H1 (cell line): Measurements from ENCODE around the gene ZNF277. TPM values are rescaled to one million over a fixed set of nuclear protein-coding genes. Genes with fewer than 3 reads are reported as not detected.

Experiments
- CTCF ChIA-PET: fragments of 300-600 bp; sonication (Branson Sonifier 250); formaldehyde crosslinking; loops from one replicate; lab custom pipeline; 2021; ENCODE audit not compliant: partially characterized antibody; lab: Charles Lee
- POLR2A ChIA-PET: fragments of 300-600 bp; sonication (Branson Sonifier 250); formaldehyde crosslinking; loops from one replicate; lab custom pipeline; 2021; ENCODE audit warnings: inconsistent platforms; ENCODE audit not compliant: partially characterized antibody; lab: Charles Lee
- DNase-seq, 2 experiments: peaks; one replicate each; pipeline versions ENCODE4 v3.0.0 to v3.0.0-alpha.2; 2010 to 2022; ENCODE audit warnings: low spot score in 2 of 2, low read depth in 1 of 2, mixed read lengths in 1 of 2
- FAIRE-seq: peaks from 2 replicates; lab custom pipeline; 2011; peaks lifted over from hg19 to GRCh38; lab: Jason Lieb, UNC
- H2AFZ ChIP-seq: 2 replicates; pipeline ENCODE4 v1.8.1; 2012; ENCODE audit warnings: low read length, inconsistent platforms
- H2AK5ac ChIP-seq: 2 replicates; pipeline ENCODE4 v1.6.1; 2013; ENCODE audit warnings: low read depth, low read length
- H2BK120ac ChIP-seq: replicated peaks from 2 replicates; pipeline ENCODE3; 2013; ENCODE audit warnings: low read depth, low read length, inconsistent platforms
- H2BK12ac ChIP-seq: 2 replicates; pipeline ENCODE4 v1.6.1; 2013; ENCODE audit warnings: low read depth, low read length
- H2BK15ac ChIP-seq: 2 replicates; pipeline ENCODE4 v1.6.1; 2013; ENCODE audit warnings: low read length
- H2BK20ac ChIP-seq: 2 replicates; pipeline ENCODE4 v1.6.1; 2013; ENCODE audit warnings: low read length
- H2BK5ac ChIP-seq: 2 replicates; pipeline ENCODE4 v1.6.1; 2013; ENCODE audit warnings: low read depth, low read length
- H3K14ac ChIP-seq: 2 replicates; pipeline ENCODE4 v1.6.1; 2013; ENCODE audit warnings: inconsistent platforms; ENCODE audit not compliant: insufficient read length
- H3K18ac ChIP-seq: 2 replicates; pipeline ENCODE4 v1.6.1; 2013; ENCODE audit warnings: low read length; ENCODE audit errors: extremely low read depth
- H3K23ac ChIP-seq: 2 replicates; pipeline ENCODE4 v1.6.1; 2013; ENCODE audit warnings: inconsistent platforms; ENCODE audit not compliant: insufficient read length
- H3K23me2 ChIP-seq: 2 replicates; pipeline ENCODE4 v1.6.1; 2013; ENCODE audit warnings: low read depth, low read length
- H3K27ac ChIP-seq: 2 replicates; pipeline ENCODE4 v1.6.1; 2011; ENCODE audit warnings: low read depth, low read length, inconsistent platforms
- H3K27me3 ChIP-seq, 4 experiments: replicated peaks in 1 of 4; 1 replicate in 1 of 4; 2 replicates in 3 of 4; pipeline versions ENCODE4 v1.6.1 to v1.8.1; 2011 to 2013; ENCODE audit warnings: low read length in 3 of 4, mild to moderate bottlenecking in 3 of 4, inconsistent platforms in 2 of 4, mixed read lengths in 2 of 4, moderate library complexity in 1 of 4; ENCODE audit not compliant: control insufficient read depth in 3 of 4, insufficient read depth in 3 of 4; ENCODE audit errors: extremely low read depth in 1 of 4
- H3K36me3 ChIP-seq, 4 experiments: 2 replicates each; pipeline versions ENCODE4 v1.6.1 to v1.8.1; 2011 to 2013; ENCODE audit warnings: mild to moderate bottlenecking in 4 of 4, low read length in 3 of 4, moderate library complexity in 2 of 4, control low read depth in 1 of 4, inconsistent platforms in 1 of 4; ENCODE audit not compliant: insufficient read depth in 4 of 4, control insufficient read depth in 2 of 4
- H3K4ac ChIP-seq: replicated peaks from 2 replicates; pipeline ENCODE3; 2013; ENCODE audit warnings: low read length, low read depth, mixed read lengths, inconsistent platforms; ENCODE audit not compliant: insufficient read length
- H3K4me1 ChIP-seq, 4 experiments: replicated peaks in 1 of 4; 1 replicate in 1 of 4; 2 replicates in 3 of 4; pipeline versions ENCODE4 v1.6.1 to v1.8.1; 2011 to 2013; ENCODE audit warnings: low read length in 3 of 4, inconsistent platforms in 2 of 4, mixed read lengths in 1 of 4; ENCODE audit not compliant: insufficient read depth in 4 of 4, control insufficient read depth in 3 of 4
- H3K4me2 ChIP-seq, 2 experiments: 2 replicates each; pipeline versions ENCODE4 v1.6.1 to v1.8.1; 2011 to 2013; ENCODE audit warnings: low read depth in 2 of 2, low read length in 2 of 2, control low read depth in 1 of 2, inconsistent platforms in 1 of 2, mild to moderate bottlenecking in 1 of 2; ENCODE audit not compliant: insufficient read depth in 1 of 2
- H3K4me3 ChIP-seq, 4 experiments: fragments of 200-600, 300-600 bp in 1 of 4; sonication (generic), shearing (Covaris generic), sonication (Bioruptor Twin) in 1 of 4; 2 replicates each; pipeline versions ENCODE4 v1.5.1 to v1.8.1; 2011 to 2016; ENCODE audit warnings: low read length in 4 of 4, low read depth in 3 of 4, control low read depth in 2 of 4, inconsistent platforms in 2 of 4, mild to moderate bottlenecking in 2 of 4, mixed read lengths in 1 of 4, moderate library complexity in 1 of 4; ENCODE audit not compliant: insufficient read depth in 2 of 4; ENCODE audit errors: extremely low read depth in 1 of 4
- H3K56ac ChIP-seq: replicated peaks from 2 replicates; pipeline ENCODE3; 2013; ENCODE audit warnings: low read depth, mild to moderate bottlenecking, mixed read lengths, low read length, inconsistent platforms; ENCODE audit not compliant: insufficient read length
- H3K79me1 ChIP-seq: 2 replicates; pipeline ENCODE4 v1.6.1; 2013; ENCODE audit warnings: low read depth, low read length, control low read depth
- H3K79me2 ChIP-seq, 2 experiments: 2 replicates each; pipeline versions ENCODE4 v1.6.1 to v1.8.1; 2012 to 2013; ENCODE audit warnings: low read length in 2 of 2, mild to moderate bottlenecking in 2 of 2, inconsistent platforms in 1 of 2; ENCODE audit not compliant: insufficient read depth in 2 of 2, control insufficient read depth in 1 of 2
- H3K9ac ChIP-seq, 4 experiments: replicated peaks in 1 of 4; 1 replicate in 1 of 4; 2 replicates in 3 of 4; pipeline versions ENCODE4 v1.6.1 to v1.8.1; 2011 to 2013; ENCODE audit warnings: low read depth in 3 of 4, low read length in 3 of 4, control low read depth in 2 of 4, mild to moderate bottlenecking in 2 of 4, moderate library complexity in 2 of 4, inconsistent platforms in 1 of 4; ENCODE audit errors: extremely low read depth in 1 of 4
- H3K9me3 ChIP-seq, 2 experiments: 2 replicates each; pipeline versions ENCODE4 v1.6.1 to v1.8.1; 2012 to 2013; ENCODE audit warnings: mild to moderate bottlenecking in 2 of 2, moderate library complexity in 2 of 2, control low read depth in 1 of 2, inconsistent platforms in 1 of 2, low read depth in 1 of 2, low read length in 1 of 2, mixed read lengths in 1 of 2; ENCODE audit not compliant: insufficient read depth in 2 of 2
- H4K20me1 ChIP-seq, 2 experiments: replicated peaks in 1 of 2; 2 replicates each; pipeline versions ENCODE3 to v1.8.1; 2011 to 2013; ENCODE audit warnings: inconsistent platforms in 2 of 2, low read length in 2 of 2, mild to moderate bottlenecking in 1 of 2; ENCODE audit not compliant: insufficient read depth in 2 of 2, control insufficient read depth in 1 of 2
- H4K5ac ChIP-seq: 2 replicates; pipeline ENCODE4 v1.6.1; 2013; ENCODE audit warnings: low read length, low read depth, mixed read lengths, inconsistent platforms; ENCODE audit not compliant: insufficient read length
- H4K8ac ChIP-seq: 2 replicates; pipeline ENCODE4 v1.8.0; 2013; ENCODE audit warnings: mild to moderate bottlenecking, moderate library complexity, low read length, inconsistent platforms; ENCODE audit not compliant: insufficient read depth; ENCODE audit errors: extremely low read depth
- H4K91ac ChIP-seq: replicated peaks from 2 replicates; pipeline ENCODE3; 2013; ENCODE audit warnings: low read length, mixed read lengths, inconsistent platforms; ENCODE audit not compliant: insufficient read length
- ASH2L ChIP-seq: fragments of 200-600, 300-600 bp; sonication (generic); IDR thresholded peaks from one replicate; pipeline ENCODE4 v1.7.1; 2017; ENCODE audit warnings: low read length
- CTBP2 ChIP-seq: IDR thresholded peaks from 2 replicates; pipeline ENCODE4 v1.7.0; 2011; ENCODE audit warnings: borderline replicate concordance, mild to moderate bottlenecking, moderate library complexity, mixed read lengths, low read length; ENCODE audit not compliant: insufficient read depth, insufficient read length
- EGR1 ChIP-seq: IDR thresholded peaks from 2 replicates; pipeline ENCODE4 v1.6.1; 2011; ENCODE audit warnings: low read depth, low read length, borderline replicate concordance
- EP300 ChIP-seq, 2 experiments: IDR thresholded peaks; 1 replicate in 1 of 2; 2 replicates in 1 of 2; pipeline ENCODE4 v1.6.1; 2011 to 2012; ENCODE audit warnings: low read depth in 2 of 2, low read length in 2 of 2, mild to moderate bottlenecking in 2 of 2, borderline replicate concordance in 1 of 2, inconsistent platforms in 1 of 2, moderate library complexity in 1 of 2
- GABPA ChIP-seq: IDR thresholded peaks from 2 replicates; pipeline ENCODE4 v1.6.1; 2011; ENCODE audit warnings: mild to moderate bottlenecking, low read length, moderate library complexity, borderline replicate concordance; ENCODE audit not compliant: insufficient read depth
- GTF2F1 ChIP-seq: IDR thresholded peaks from 2 replicates; pipeline ENCODE4 v1.6.1; 2012; ENCODE audit warnings: low read depth, low read length, improper control_type of control experiment, borderline replicate concordance
- KDM4A ChIP-seq: IDR thresholded peaks from one replicate; pipeline ENCODE4 v1.7.1; 2012; ENCODE audit warnings: low read depth, mild to moderate bottlenecking, moderate library complexity, low read length, inconsistent platforms; ENCODE audit not compliant: severe bottlenecking
- KDM5A ChIP-seq: fragments of 200-600 bp; IDR thresholded peaks from 2 replicates; pipeline ENCODE4 v1.7.1; 2012; ENCODE audit warnings: mild to moderate bottlenecking, low read length, inconsistent platforms, mixed read lengths
- PHF8 ChIP-seq: fragments of 200-600 bp; sonication (generic); conservative IDR thresholded peaks from 2 replicates; pipeline ENCODE4 v1.7.1; 2012; ENCODE audit warnings: low read depth, mild to moderate bottlenecking, inconsistent platforms, low read length, moderate library complexity
- POU5F1 ChIP-seq: IDR thresholded peaks from 2 replicates; pipeline ENCODE4 v1.6.1; 2011; ENCODE audit warnings: low read depth, mild to moderate bottlenecking, low read length, moderate library complexity
- SIX5 ChIP-seq: IDR thresholded peaks from 2 replicates; pipeline ENCODE4 v1.6.1; 2011; ENCODE audit warnings: mild to moderate bottlenecking, low read depth, low read length
- SP1 ChIP-seq: IDR thresholded peaks from 2 replicates; pipeline ENCODE4 v1.6.1; 2011; ENCODE audit warnings: low read depth, low read length
- SP2 ChIP-seq: IDR thresholded peaks from 2 replicates; pipeline ENCODE4 v1.6.1; 2012; ENCODE audit warnings: mild to moderate bottlenecking, low read length, inconsistent platforms
- SRF ChIP-seq: IDR thresholded peaks from 2 replicates; pipeline ENCODE4 v1.6.1; 2011; ENCODE audit warnings: mild to moderate bottlenecking, low read depth, low read length, moderate library complexity
- TEAD4 ChIP-seq: IDR thresholded peaks from 2 replicates; pipeline ENCODE4 v1.6.1; 2012; ENCODE audit warnings: low read depth, low read length, inconsistent platforms, mixed read lengths
- WGBS, 2 experiments: shearing (Covaris generic) in 1 of 2; methylation state at CpG; one replicate each; pipeline versions ENCODE4 v1.1.6 to v1.1.7; 2013 to 2015; ENCODE audit warnings: low lambda C conversion rate in 2 of 2, mixed read lengths in 2 of 2, inconsistent platforms in 1 of 2, low coverage in 1 of 2, missing lambda C conversion rate in 1 of 2; ENCODE audit not compliant: insufficient replicate concordance in 2 of 2, insufficient coverage in 1 of 2, insufficient read length in 1 of 2; ENCODE audit errors: extremely low coverage in 1 of 2, missing lambda C conversion rate in 1 of 2; 5-methylcytosine and 5-hydroxymethylcytosine counted together
- polyA plus RNA-seq, 7 experiments: library from polyadenylated mRNA; depleted of rRNA in 3 of 7; stranded (reverse) in 5 of 7; unstranded in 2 of 7; fragments of >200 nt in 5 of 7; fragments of 200-250 nt in 2 of 7; gene quantifications; 1 replicate in 5 of 7; 2 replicates in 1 of 7; 4 replicates in 1 of 7; pipeline versions ENCODE4 v1.2.1 to v1.2.3, GENCODE V29; 2011 to 2013; ENCODE audit warnings: missing spikeins in 2 of 7, mixed read lengths in 2 of 7
- total RNA-seq: library from RNA; stranded (reverse); fragmentation: NEBNext Ultra II Directional; extraction: Animal tissue kit (Norgen Biotek cat#: 25700); gene quantifications from 2 replicates; pipeline ENCODE4 v1.2.1, GENCODE V29; 2021

Gene ZNF277
- total and polyA plus RNA-seq, 2 of the 8 experiments (the other 6 are each of a cell fraction or from before 2014, with no cell fraction given), result 5.1 to 21.7 TPM

DNA sequence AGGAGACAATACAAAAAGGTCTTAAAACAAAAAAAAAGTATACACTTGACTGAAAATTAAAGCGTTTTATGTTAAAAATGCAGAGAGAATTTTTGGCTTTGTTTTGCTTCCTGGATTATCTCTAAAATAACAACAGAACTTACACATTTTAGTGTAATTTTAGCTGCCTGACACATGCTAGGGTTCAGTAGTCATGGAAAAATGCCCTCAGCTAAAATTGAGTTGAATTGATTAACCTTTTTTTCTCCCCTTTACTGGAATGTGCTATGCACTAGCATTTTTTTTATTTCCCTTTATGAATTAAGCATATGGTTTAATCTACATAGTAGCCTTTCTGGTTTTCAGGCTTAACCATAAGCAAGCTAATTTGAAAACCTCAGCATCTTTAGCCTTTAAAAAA is 89.9 kb downstream of the ZNF277 start:
- H3K4me2 ChIP-seq, result no peak overlapping the region
- no peak overlapping the region for H3K9ac ChIP-seq
- H2AFZ ChIP-seq, result no peak overlapping the region
- H3K27ac ChIP-seq, result no peak overlapping the region
- H3K56ac ChIP-seq, result no peak overlapping the region
- H3K23ac ChIP-seq, result no peak overlapping the region
- peaks cover 0 to 2% (median 2%) of the 10 kb centered on the region in 4 experiments; a peak in 2 of 8 replicates for H3K36me3 ChIP-seq
- H3K9me3 ChIP-seq, result no peaks in the 10 kb centered on the region
- no peak overlapping the region for H4K5ac ChIP-seq
- H2AK5ac ChIP-seq, result no peak overlapping the region
- H2BK12ac ChIP-seq, result no peak overlapping the region
- H2BK20ac ChIP-seq, result no peak overlapping the region
- no peaks in the 10 kb centered on the region for H3K79me2 ChIP-seq
- no peak overlapping the region for H3K14ac ChIP-seq
- no peak overlapping the region for H2BK120ac ChIP-seq
- H4K91ac ChIP-seq, result no peak overlapping the region
- no peaks in the 10 kb centered on the region for H3K23me2 ChIP-seq
- H2BK5ac ChIP-seq, result no peak overlapping the region
- H3K27me3 ChIP-seq, result no peaks in the 10 kb centered on the region
- H3K79me1 ChIP-seq, result no peaks in the 10 kb centered on the region
- H4K20me1 ChIP-seq, result no peaks in the 10 kb centered on the region
- ChIA-PET CTCF (no interaction called here), POLR2A (no interaction called here)
- no peak for FAIRE-seq
- no peak for DNase-seq
- no peak overlapping the region for H3K18ac ChIP-seq
- H3K4ac ChIP-seq, result no peak overlapping the region
- H3K4me1 ChIP-seq, result no peaks in the 10 kb centered on the region
- no peak overlapping the region for H4K8ac ChIP-seq
- 82% methylated on average over 1 of the region's 1 CpG; no CpG with 5 or more reads in 1 of the 2 experiments for WGBS, 2 experiments
- no peak overlapping the region for H3K4me3 ChIP-seq
- no peak overlapping the region for H2BK15ac ChIP-seq
- no peak for TF ChIP-seq EP300 (IDR thresholded peaks at IDR 0.05; ENCODE audit: borderline replicate concordance in 1 of 2, low read depth in 2 of 2, low read length in 2 of 2)
- TF ChIP-seq ASH2L, result no peak
- no peak for TF ChIP-seq GABPA
- no peak for TF ChIP-seq SP2
- TF ChIP-seq SRF, result no peak
- TF ChIP-seq TEAD4, result no peak
- TF ChIP-seq GTF2F1, result no peak
- TF ChIP-seq PHF8, result no peak
- no peak for TF ChIP-seq EGR1
- no peak for TF ChIP-seq KDM4A
- no peak for TF ChIP-seq SP1
- no peak for TF ChIP-seq SIX5
- TF ChIP-seq POU5F1, result no peak
- TF ChIP-seq KDM5A, result no peak
- no peak for TF ChIP-seq CTBP2
